Smooth muscle cell (in vitro differentiated cells): ENCODE measurements around the gene PARN. TPM values are rescaled to one million over a fixed set of nuclear protein-coding genes. Genes with fewer than 3 reads are reported as not detected.

ENCODE experiments used
- DNase-seq: peaks from one replicate; lab custom pipeline; 2025; ENCODE audit not compliant: unreplicated experiment; lab: John Stamatoyannopoulos, UW
- H2AFZ ChIP-seq: fragments of 200-600 bp; sonication (generic); 2 replicates; pipeline ENCODE4 v1.6.0; 2016; ENCODE audit warnings: antibody characterized with exemption, low read depth, mild to moderate bottlenecking
- H3F3A ChIP-seq: fragments of 200-600 bp; sonication (generic); 2 replicates; pipeline ENCODE4 v1.6.0; 2017; ENCODE audit warnings: antibody characterized with exemption, low read depth
- H3K27ac ChIP-seq: fragments of 200-600 bp; sonication (generic); 2 replicates; pipeline ENCODE4 v1.5.1; 2016; ENCODE audit warnings: low read depth, mild to moderate bottlenecking
- H3K27me3 ChIP-seq: fragments of 200-600 bp; sonication (generic); 2 replicates; pipeline ENCODE4 v1.6.1; 2016; ENCODE audit warnings: low read depth, mild to moderate bottlenecking
- H3K36me3 ChIP-seq: fragments of 200-600 bp; sonication (generic); 2 replicates; pipeline ENCODE4 v1.5.1; 2016; ENCODE audit warnings: low read depth
- H3K4me1 ChIP-seq: fragments of 200-600 bp; sonication (generic); 2 replicates; pipeline ENCODE4 v1.5.1; 2016; ENCODE audit warnings: low read depth
- H3K4me2 ChIP-seq: fragments of 200-600 bp; sonication (generic); 2 replicates; pipeline ENCODE4 v1.6.0; 2016; ENCODE audit warnings: mild to moderate bottlenecking
- H3K4me3 ChIP-seq: fragments of 200-600 bp; sonication (generic); 2 replicates; pipeline ENCODE4 v1.5.1; 2016; ENCODE audit warnings: mild to moderate bottlenecking
- H3K79me2 ChIP-seq: fragments of 200-600 bp; sonication (generic); 2 replicates; pipeline ENCODE4 v1.6.0; 2016; ENCODE audit warnings: low read depth, mild to moderate bottlenecking
- H3K9ac ChIP-seq: fragments of 200-600 bp; sonication (generic); 2 replicates; pipeline ENCODE4 v1.6.0; 2016; ENCODE audit warnings: low read depth
- H3K9me3 ChIP-seq: fragments of 200-600 bp; sonication (generic); replicated peaks from 2 replicates; pipeline ENCODE4 v1.5.1; 2016; ENCODE audit warnings: low read depth
- H4K20me1 ChIP-seq: fragments of 200-600 bp; sonication (generic); 2 replicates; pipeline ENCODE4 v1.6.0; 2016; ENCODE audit warnings: low read depth
- CTCF ChIP-seq: fragments of 200-600 bp; sonication (generic); IDR thresholded peaks from 2 replicates; pipeline ENCODE4 v1.5.1; 2017; ENCODE audit warnings: borderline replicate concordance, mild to moderate bottlenecking, antibody characterized with exemption; ENCODE audit not compliant: insufficient read depth, poor library complexity, severe bottlenecking
- WGBS: methylation state at CpG from one replicate; pipeline ENCODE4 v1.1.7; 2016; ENCODE audit warnings: low lambda C conversion rate; 5-methylcytosine and 5-hydroxymethylcytosine counted together
- polyA plus RNA-seq: library from polyadenylated mRNA; unstranded; fragments of >200 nt; fragmentation: Nextera tagmentation; extraction: Ambion mirVana; gene quantifications from 2 replicates; pipeline ENCODE4 v1.2.1, GENCODE V29; 2016
- total RNA-seq: library from RNA; depleted of rRNA; stranded (reverse); fragments of >200 nt; gene quantifications from 2 replicates; pipeline ENCODE4 v1.2.3, GENCODE V29; 2014

The PARN gene
- total and polyA plus RNA-seq, 2 experiments from 2014 or later, result 22.2 to 24.6 TPM

DNA sequence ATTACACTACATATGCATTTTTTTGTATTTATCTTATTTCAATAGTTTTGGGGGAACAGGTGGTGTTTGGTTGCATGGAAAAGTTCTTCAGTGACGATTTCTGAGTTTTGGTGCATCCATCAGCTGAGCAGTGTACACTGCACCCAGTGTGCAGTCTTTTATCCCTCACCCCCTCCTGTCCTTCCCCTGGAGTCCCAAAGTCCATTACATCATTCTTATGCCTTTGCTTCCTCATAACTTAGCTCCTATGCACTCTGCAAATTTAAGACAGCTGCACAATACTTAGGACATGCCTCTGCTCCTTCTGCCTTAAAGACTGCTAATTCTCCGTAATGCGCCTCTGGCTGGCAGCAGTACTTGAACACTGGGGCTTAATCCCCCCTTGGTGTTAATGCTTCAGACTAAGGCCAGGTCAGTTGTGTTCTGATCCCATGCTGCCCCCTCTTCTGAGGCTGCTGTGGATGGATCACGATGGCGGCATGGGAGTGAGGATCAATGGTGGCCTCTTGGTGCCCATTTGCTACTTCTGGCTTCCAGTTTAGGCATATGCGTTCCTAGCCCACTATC lies 146.2 kb downstream of the PARN start:
- no peak overlapping the region for H2AFZ ChIP-seq
- no peak for TF ChIP-seq CTCF
- H3K27ac ChIP-seq, result no peak overlapping the region
- no peak overlapping the region for H3K4me2 ChIP-seq
- no peak for DNase-seq
- H3K4me3 ChIP-seq, result no peak overlapping the region
- no peaks in the 10 kb centered on the region for H3K9me3 ChIP-seq
- H3K27me3 ChIP-seq, result no peaks in the 10 kb centered on the region
- H3K79me2 ChIP-seq, result peaks cover 2% of the 10 kb centered on the region
- peaks cover 22% of the 10 kb centered on the region for H3F3A ChIP-seq
- H4K20me1 ChIP-seq, result no peaks in the 10 kb centered on the region
- WGBS, result 67% methylated on average over 6 of the region's 6 CpGs
- H3K36me3 ChIP-seq, result peaks cover 6% of the 10 kb centered on the region
- H3K4me1 ChIP-seq, result peaks cover 15% of the 10 kb centered on the region
- H3K9ac ChIP-seq, result no peak overlapping the region

GRCh38 chr16:14476183-14476582 lies 153.9 kb downstream of the PARN start:
- no peak for TF ChIP-seq CTCF
- Histone ChIP-seq H3K4me3 (no peak overlapping the region), H3K4me1 (no peaks in the 10 kb centered on the region), H3K9ac (no peak overlapping the region), H2AFZ (no peak overlapping the region), H3K4me2 (no peak overlapping the region), H3K27me3 (no peaks in the 10 kb centered on the region), H3K9me3 (no peaks in the 10 kb centered on the region), H3F3A (no peaks in the 10 kb centered on the region), H4K20me1 (peaks cover 4% of the 10 kb centered on the region), H3K79me2 (peaks cover 6% of the 10 kb centered on the region), H3K36me3 (peaks cover 7% of the 10 kb centered on the region), H3K27ac (no peak overlapping the region)
- WGBS, result 81% methylated on average over 1 of the region's 1 CpG
- no peak for DNase-seq

GRCh38 chr16:14475370-14476139 lies 154.5 kb downstream of the PARN start:
- Histone ChIP-seq H3K4me3 (no peak overlapping the region), H3K27ac (peak overlapping the region; percentile 19), H3K4me1 (no peaks in the 10 kb centered on the region), H3K9ac (no peak overlapping the region), H3K36me3 (peaks cover 7% of the 10 kb centered on the region), H4K20me1 (peaks cover 4% of the 10 kb centered on the region), H2AFZ (no peak overlapping the region), H3F3A (no peaks in the 10 kb centered on the region), H3K4me2 (peak overlapping the region; percentile 47), H3K27me3 (no peaks in the 10 kb centered on the region), H3K9me3 (no peaks in the 10 kb centered on the region), H3K79me2 (peaks cover 6% of the 10 kb centered on the region)
- TF ChIP-seq CTCF, result no peak
- DNase-seq, result no peak
- WGBS, result 64% methylated on average over 7 of the region's 7 CpGs
